K562 (cell line): ENCODE measurements around the gene FOXP4. TPM values are rescaled to one million over a fixed set of nuclear protein-coding genes. Genes with fewer than 3 reads are reported as not detected.

Experiments used
- ATAC-seq: fragments of 200-7000 bp; cut with Tn5 transposase; 3 replicates; pipeline ENCODE4 v1.9.1; 2020; ENCODE audit warnings: moderate library complexity
- BruUV-seq: library from RNA; stranded (reverse); fragments of 400-500 nt; replicated peaks from 2 replicates; lab custom pipeline; 2021; lab: Mats Ljungman, UMichigan
- CTCF ChIA-PET: fragments of 300-600 bp; formaldehyde crosslinking; extraction: SDS; loops from one replicate; lab custom pipeline; 2021; ENCODE audit warnings: low intra/inter-chr PET ratio; lab: Yijun Ruan, JAX
- POLR2A ChIA-PET: fragments of 300-600, 350-650 bp; sonication (Branson Sonifier 250); formaldehyde crosslinking; extraction: SDS; loops from one replicate; lab custom pipeline; 2021; ENCODE audit warnings: antibody characterized with exemption, inconsistent platforms; lab: Yijun Ruan, JAX
- DNase-seq, 4 experiments: peaks; one replicate each; pipeline versions ENCODE4 v3.0.0 to v3.0.0-alpha.2; 2011 to 2018; ENCODE audit warnings: low spot score in 3 of 4, mixed read lengths in 3 of 4; ENCODE audit errors: extremely low read depth in 1 of 4
- FAIRE-seq: peaks from 2 replicates; lab custom pipeline; 2011; peaks lifted over from hg19 to GRCh38; lab: Jason Lieb, UNC
- H2AFZ ChIP-seq: 2 replicates; pipeline ENCODE4 v1.6.0; 2011; ENCODE audit warnings: low read depth, low read length, control low read depth, inconsistent platforms
- H3K27ac ChIP-seq: fragments of 200-600 bp; 3 replicates; pipeline ENCODE4 v1.8.0; 2011; ENCODE audit warnings: low read depth, mild to moderate bottlenecking, control low read depth, inconsistent platforms, low read length, moderate library complexity, mixed read lengths; ENCODE audit errors: extremely low read depth
- H3K27me3 ChIP-seq, 2 experiments: fragments of 300-600 bp in 1 of 2; 2 replicates in 1 of 2; 3 replicates in 1 of 2; pipeline versions ENCODE4 v1.6.0 to v1.8.0; 2011; ENCODE audit warnings: inconsistent platforms in 2 of 2, low read length in 2 of 2, mild to moderate bottlenecking in 1 of 2, mixed read lengths in 1 of 2, moderate library complexity in 1 of 2; ENCODE audit not compliant: control insufficient read depth in 2 of 2, insufficient read depth in 2 of 2
- H3K36me3 ChIP-seq: fragments of 300-600 bp; 3 replicates; pipeline ENCODE4 v1.8.0; 2011; ENCODE audit warnings: mild to moderate bottlenecking, low read length, inconsistent platforms; ENCODE audit not compliant: control insufficient read depth, insufficient read depth
- H3K4me1 ChIP-seq, 2 experiments: fragments of 200-600 bp in 1 of 2; replicated peaks in 1 of 2; 2 replicates in 1 of 2; 3 replicates in 1 of 2; pipeline versions ENCODE4 v1.5.1 to v1.8.0; 2011; ENCODE audit warnings: inconsistent platforms in 2 of 2, low read length in 2 of 2, mild to moderate bottlenecking in 1 of 2, mixed read lengths in 1 of 2, moderate library complexity in 1 of 2; ENCODE audit not compliant: control insufficient read depth in 2 of 2, insufficient read depth in 2 of 2
- H3K4me2 ChIP-seq: 2 replicates; pipeline ENCODE4 v1.6.1; 2011; ENCODE audit warnings: low read length, control low read depth, inconsistent platforms, mixed read lengths; ENCODE audit not compliant: insufficient read depth
- H3K4me3 ChIP-seq: fragments of 200-600 bp; sonication (generic), shearing (Covaris generic); 2 replicates; pipeline ENCODE4 v1.5.1; 2016; ENCODE audit warnings: control low read depth, inconsistent platforms
- H3K79me2 ChIP-seq: fragments of 200-600 bp; 3 replicates; pipeline ENCODE4 v1.8.0; 2011; ENCODE audit warnings: low read length, inconsistent platforms; ENCODE audit not compliant: control insufficient read depth, insufficient read depth
- H3K9ac ChIP-seq, 2 experiments: 2 replicates each; pipeline versions ENCODE4 v1.6.0 to v1.6.1; 2011; ENCODE audit warnings: low read depth in 2 of 2, low read length in 2 of 2, control low read depth in 1 of 2, inconsistent platforms in 1 of 2, mild to moderate bottlenecking in 1 of 2, mixed read lengths in 1 of 2; ENCODE audit not compliant: insufficient read depth in 1 of 2
- H3K9me1 ChIP-seq: one replicate; pipeline ENCODE4 v1.6.0; 2011; ENCODE audit warnings: inconsistent platforms, mild to moderate bottlenecking, low read length, moderate library complexity; ENCODE audit not compliant: control insufficient read depth, insufficient read depth
- H3K9me3 ChIP-seq: replicated peaks from 2 replicates; pipeline ENCODE4 v1.5.1; 2011; ENCODE audit warnings: low read depth, low read length, inconsistent platforms; ENCODE audit not compliant: control insufficient read depth, insufficient read depth
- H4K20me1 ChIP-seq: replicated peaks from 2 replicates; pipeline ENCODE4 v1.6.1; 2011; ENCODE audit warnings: low read length, inconsistent platforms, mixed read lengths; ENCODE audit not compliant: control insufficient read depth, insufficient read depth
- CREM ChIP-seq: IDR thresholded peaks from 2 replicates; pipeline ENCODE4 v1.6.1; 2014; ENCODE audit warnings: antibody characterized with exemption, low read depth
- EP400 ChIP-seq: fragments of 450-650 bp; IDR thresholded peaks from 2 replicates; pipeline ENCODE4 v1.6.1; 2017; ENCODE audit warnings: antibody characterized with exemption, mild to moderate bottlenecking, moderate library complexity
- ESRRA ChIP-seq: fragments of 450-650 bp; IDR thresholded peaks from 2 replicates; pipeline ENCODE4 v1.6.1; 2014; ENCODE audit warnings: low read depth, mild to moderate bottlenecking, moderate library complexity, borderline replicate concordance
- FOXP4 ChIP-seq: sonication (generic); formaldehyde crosslinking; IDR thresholded peaks from 2 replicates; pipeline ENCODE4 v1.8.0; 2022; ENCODE audit warnings: mild to moderate bottlenecking, missing genetic modification reagents, borderline replicate concordance
- NFIC ChIP-seq: fragments of 450-650 bp; IDR thresholded peaks from 2 replicates; pipeline ENCODE4 v1.6.1; 2017; ENCODE audit warnings: mild to moderate bottlenecking, inconsistent platforms
- PHB ChIP-seq: fragments of 250-450 bp; sonication (Bioruptor Pico); IDR thresholded peaks from 2 replicates; pipeline ENCODE4 v1.5.0; 2021
- PREB ChIP-seq: sonication (generic); formaldehyde crosslinking; IDR thresholded peaks from 2 replicates; pipeline ENCODE4 v1.8.1; 2023; ENCODE audit warnings: mild to moderate bottlenecking, missing genetic modification reagents
- SPI1 ChIP-seq: IDR thresholded peaks from 2 replicates; pipeline ENCODE4 v1.6.1; 2011; ENCODE audit warnings: low read depth, low read length, control low read depth, borderline replicate concordance
- ZNF699 ChIP-seq: fragments of 250-450 bp; sonication (Bioruptor Pico); IDR thresholded peaks from 2 replicates; pipeline ENCODE4 v1.8.0; 2021; ENCODE audit warnings: mild to moderate bottlenecking, moderate library complexity; ENCODE audit not compliant: insufficient replicate concordance
- ZNF764 ChIP-seq: fragments of 250-450 bp; sonication (Bioruptor Pico); IDR thresholded peaks from 2 replicates; pipeline ENCODE4 v1.4.0; 2020; ENCODE audit warnings: low read depth, mild to moderate bottlenecking, moderate library complexity
- WGBS: fragments of 100-300 bp; shearing (Covaris generic); methylation state at CpG from one replicate; pipeline ENCODE4 v1.1.6; 2016; ENCODE audit warnings: low coverage, mixed read lengths; ENCODE audit not compliant: insufficient coverage; ENCODE audit errors: missing lambda C conversion rate; 5-methylcytosine and 5-hydroxymethylcytosine counted together
- in situ Hi-C: fragments of 300-500 bp; cut with MboI; formaldehyde crosslinking; loops from 4 replicates; pipeline ENCODE4 v1.15.0; 2018; ENCODE audit warnings: inconsistent platforms, mixed read lengths
- intact Hi-C: fragments of 100-400 bp; cut with micrococcal nuclease; formaldehyde crosslinking; loops from 2 replicates; pipeline ENCODE4 v1.14.2; 2022
- polyA plus RNA-seq, 8 experiments: library from polyadenylated mRNA; depleted of rRNA in 4 of 8; stranded (reverse) in 5 of 8; unstranded in 3 of 8; fragments of >200 nt; fragmentation: Nextera tagmentation in 2 of 8; fragmentation: Illumina TruSeq in 1 of 8; extraction: Ambion mirVana in 2 of 8; extraction: Trizol in 1 of 8; gene quantifications; 2 replicates each; pipeline versions ENCODE4 v1.2.1 to v1.2.3, GENCODE V29; 2011 to 2014; ENCODE audit warnings: inconsistent platforms in 1 of 8, missing spikeins in 1 of 8
- total RNA-seq, 7 experiments: library from RNA; depleted of rRNA in 6 of 7; stranded (reverse); fragments of >200 nt in 6 of 7; fragmentation: Illumina TruSeq in 2 of 7; extraction: Trizol in 2 of 7; gene quantifications; 2 replicates each; pipeline versions ENCODE4 v1.2.1 to v1.2.3, GENCODE V29; 2011 to 2021; ENCODE audit warnings: low replicate concordance in 1 of 7
- TF ChIP-seq, protein P1 (sequence below), 2 experiments: IDR thresholded peaks; 2 replicates each; pipeline ENCODE4 v1.6.1; 2012; ENCODE audit warnings: improper control_type of control experiment in 2 of 2, low read depth in 2 of 2, low read length in 2 of 2, borderline replicate concordance in 1 of 2
- TF ChIP-seq, protein P2 (sequence below): IDR thresholded peaks from 2 replicates; pipeline ENCODE4 v1.6.1; 2016; ENCODE audit warnings: missing genetic modification characterization, missing compliant biosample characterization

The FOXP4 gene
- total and polyA plus RNA-seq, 9 of the 15 experiments (the other 6 are each of a cell fraction or from before 2014, with no cell fraction given): 0.11 to 29.4 (median 2.3) TPM

DNA sequence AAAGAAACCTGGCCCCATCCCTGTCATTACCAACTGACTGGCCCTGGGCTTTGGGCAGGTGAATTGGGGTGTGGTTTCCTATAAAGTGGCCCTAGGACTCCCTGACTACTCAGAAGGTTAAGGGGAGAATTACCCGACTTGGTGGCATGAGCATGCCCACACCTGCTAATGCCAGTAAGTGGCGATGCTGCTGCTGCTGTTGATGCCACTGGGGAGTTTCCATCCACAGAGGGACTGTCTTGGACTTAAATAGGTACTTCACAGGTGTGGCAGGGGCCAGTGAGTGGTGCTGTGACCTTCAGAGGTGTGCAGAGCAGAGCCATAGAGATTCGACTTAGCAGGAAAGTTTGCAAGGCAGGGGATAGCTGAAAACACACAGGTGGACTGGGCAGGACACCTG is 59.5 kb downstream of the FOXP4 start:
- intact Hi-C loops (no loop called here), in situ Hi-C loops (no loop called here)
- DNase-seq: no peak
- Histone ChIP-seq H3K9ac (no peak overlapping the region), H3K27ac (no peak overlapping the region), H2AFZ (no peak overlapping the region), H3K79me2 (no peaks in the 10 kb centered on the region), H3K4me2 (no peak overlapping the region), H3K27me3 (peaks cover 19 to 38% of the 10 kb centered on the region in 2 experiments; a peak in 3 of 5 replicates), H3K9me3 (no peaks in the 10 kb centered on the region), H4K20me1 (0 out of 2 replicates have a peak, but pooled peaks cover 5% of the 10 kb centered on the region), H3K9me1 (peaks cover 8% of the 10 kb centered on the region), H3K4me3 (no peak overlapping the region), H3K4me1 (no peaks in the 10 kb centered on the region; a peak in 2 of 5 replicates), H3K36me3 (no peaks in the 10 kb centered on the region)
- WGBS: 3% methylated on average over 3 of the region's 3 CpGs
- no peak for FAIRE-seq
- TF ChIP-seq CREM: no peak
- no peak for TF ChIP-seq EP400
- TF ChIP-seq FOXP4 (CRISPR knock-in tag): no peak
- no peak for TF ChIP-seq ESRRA
- no peak for TF ChIP-seq PREB (CRISPR knock-in tag)
- no peak for TF ChIP-seq ZNF764 (CRISPR knock-in tag)
- no peak for TF ChIP-seq NFIC
- TF ChIP-seq PHB (CRISPR knock-in tag): no peak
- TF ChIP-seq ZNF699 (CRISPR knock-in tag): no peak
- TF ChIP-seq SPI1: no peak
- TF ChIP-seq, protein P1, sequence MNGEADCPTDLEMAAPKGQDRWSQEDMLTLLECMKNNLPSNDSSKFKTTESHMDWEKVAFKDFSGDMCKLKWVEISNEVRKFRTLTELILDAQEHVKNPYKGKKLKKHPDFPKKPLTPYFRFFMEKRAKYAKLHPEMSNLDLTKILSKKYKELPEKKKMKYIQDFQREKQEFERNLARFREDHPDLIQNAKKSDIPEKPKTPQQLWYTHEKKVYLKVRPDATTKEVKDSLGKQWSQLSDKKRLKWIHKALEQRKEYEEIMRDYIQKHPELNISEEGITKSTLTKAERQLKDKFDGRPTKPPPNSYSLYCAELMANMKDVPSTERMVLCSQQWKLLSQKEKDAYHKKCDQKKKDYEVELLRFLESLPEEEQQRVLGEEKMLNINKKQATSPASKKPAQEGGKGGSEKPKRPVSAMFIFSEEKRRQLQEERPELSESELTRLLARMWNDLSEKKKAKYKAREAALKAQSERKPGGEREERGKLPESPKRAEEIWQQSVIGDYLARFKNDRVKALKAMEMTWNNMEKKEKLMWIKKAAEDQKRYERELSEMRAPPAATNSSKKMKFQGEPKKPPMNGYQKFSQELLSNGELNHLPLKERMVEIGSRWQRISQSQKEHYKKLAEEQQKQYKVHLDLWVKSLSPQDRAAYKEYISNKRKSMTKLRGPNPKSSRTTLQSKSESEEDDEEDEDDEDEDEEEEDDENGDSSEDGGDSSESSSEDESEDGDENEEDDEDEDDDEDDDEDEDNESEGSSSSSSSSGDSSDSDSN (IDR thresholded peaks at IDR 0.05; ENCODE audit: borderline replicate concordance in 1 of 2, low read depth in 2 of 2, low read length in 2 of 2): no peak
- TF ChIP-seq, protein P2, sequence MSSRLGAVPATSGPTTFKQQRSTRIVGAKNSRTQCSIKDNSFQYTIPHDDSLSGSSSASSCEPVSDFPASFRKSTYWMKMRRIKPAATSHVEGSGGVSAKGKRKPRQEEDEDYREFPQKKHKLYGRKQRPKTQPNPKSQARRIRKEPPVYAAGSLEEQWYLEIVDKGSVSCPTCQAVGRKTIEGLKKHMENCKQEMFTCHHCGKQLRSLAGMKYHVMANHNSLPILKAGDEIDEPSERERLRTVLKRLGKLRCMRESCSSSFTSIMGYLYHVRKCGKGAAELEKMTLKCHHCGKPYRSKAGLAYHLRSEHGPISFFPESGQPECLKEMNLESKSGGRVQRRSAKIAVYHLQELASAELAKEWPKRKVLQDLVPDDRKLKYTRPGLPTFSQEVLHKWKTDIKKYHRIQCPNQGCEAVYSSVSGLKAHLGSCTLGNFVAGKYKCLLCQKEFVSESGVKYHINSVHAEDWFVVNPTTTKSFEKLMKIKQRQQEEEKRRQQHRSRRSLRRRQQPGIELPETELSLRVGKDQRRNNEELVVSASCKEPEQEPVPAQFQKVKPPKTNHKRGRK (tag): no peak
- CTCF ChIA-PET: no interaction called here
- no TSS peak for BruUV-seq
- POLR2A ChIA-PET: interaction anchor here (0.6 to 1.1 kb wide), 3 partner anchors 8 to 110 kb away, joined by 3 read pairs; no protein-coding TSS in a partner anchor
- ATAC-seq: no peak
